Endothelial cell of umbilical vein (primary cell): ENCODE measurements around the gene PLEKHG3. TPM values are rescaled to one million over a fixed set of nuclear protein-coding genes. Genes with fewer than 3 reads are reported as not detected.

Experiments
- BruUV-seq: library from RNA; stranded (reverse); fragments of 400-500 nt; replicated peaks from 2 replicates; lab custom pipeline; 2021; lab: Mats Ljungman, UMichigan
- CTCF ChIA-PET: fragments of 300-600, 350-600 bp; sonication (Branson Sonifier 250); formaldehyde crosslinking; loops from one replicate; lab custom pipeline; 2021; ENCODE audit warnings: antibody characterized with exemption, inconsistent platforms; lab: Charles Lee
- POLR2A ChIA-PET: fragments of 300-600, 350-600 bp; sonication (Branson Sonifier 250); formaldehyde crosslinking; loops from one replicate; lab custom pipeline; 2021; ENCODE audit warnings: antibody characterized with exemption, inconsistent platforms; lab: Charles Lee
- DNase-seq: peaks from one replicate; pipeline ENCODE4 v3.0.0-alpha.2; 2011; ENCODE audit warnings: low read depth, low spot score
- FAIRE-seq: peaks from 2 replicates; lab custom pipeline; 2011; peaks lifted over from hg19 to GRCh38; lab: Jason Lieb, UNC
- H2AFZ ChIP-seq: 2 replicates; pipeline ENCODE4 v1.6.0; 2012; ENCODE audit warnings: low read depth, low read length, control low read depth, inconsistent platforms
- H3K27ac ChIP-seq: 2 replicates; pipeline ENCODE4 v1.5.1; 2011; ENCODE audit warnings: low read depth, mild to moderate bottlenecking, control low read depth, low read length, moderate library complexity; ENCODE audit not compliant: insufficient read depth
- H3K27me3 ChIP-seq, 2 experiments: 2 replicates each; pipeline versions ENCODE4 v1.6.0 to v1.6.1; 2011; ENCODE audit warnings: low read length in 2 of 2, mixed read lengths in 1 of 2; ENCODE audit not compliant: control insufficient read depth in 2 of 2, insufficient read depth in 2 of 2
- H3K36me3 ChIP-seq, 2 experiments: 2 replicates in 1 of 2; 3 replicates in 1 of 2; pipeline ENCODE4 v1.5.1; 2011; ENCODE audit warnings: low read length in 2 of 2, mild to moderate bottlenecking in 1 of 2, moderate library complexity in 1 of 2; ENCODE audit not compliant: control insufficient read depth in 2 of 2, insufficient read depth in 2 of 2; ENCODE audit errors: extremely low read depth in 1 of 2
- H3K4me1 ChIP-seq: 3 replicates; pipeline ENCODE4 v1.5.1; 2011; ENCODE audit warnings: mild to moderate bottlenecking, low read length; ENCODE audit not compliant: control insufficient read depth, insufficient read depth; ENCODE audit errors: extremely low read depth
- H3K4me2 ChIP-seq: 2 replicates; pipeline ENCODE4 v1.6.1; 2011; ENCODE audit warnings: low read length, control low read depth, mixed read lengths; ENCODE audit not compliant: insufficient read depth
- H3K4me3 ChIP-seq, 3 experiments: fragments of 200-600 bp in 1 of 3; sonication (generic), shearing (Covaris generic) in 1 of 3; replicated peaks in 1 of 3; 2 replicates each; pipeline ENCODE4 v1.5.1; 2011 to 2016; ENCODE audit warnings: control low read depth in 3 of 3, low read length in 3 of 3, mild to moderate bottlenecking in 2 of 3, inconsistent platforms in 1 of 3, low read depth in 1 of 3, moderate library complexity in 1 of 3; ENCODE audit not compliant: insufficient read depth in 1 of 3
- H3K79me2 ChIP-seq: 2 replicates; pipeline ENCODE4 v1.6.0; 2012; ENCODE audit warnings: low read length, inconsistent platforms; ENCODE audit not compliant: control insufficient read depth, insufficient read depth
- H3K9ac ChIP-seq: replicated peaks from 2 replicates; pipeline ENCODE3; 2011; ENCODE audit warnings: low read length, control low read depth; ENCODE audit not compliant: insufficient read depth; ENCODE audit errors: extremely low read depth
- H3K9me1 ChIP-seq: replicated peaks from 3 replicates; pipeline ENCODE4 v1.6.0; 2011; ENCODE audit warnings: mild to moderate bottlenecking, low read length; ENCODE audit not compliant: control insufficient read depth, insufficient read depth; ENCODE audit errors: extremely low read depth
- H3K9me3 ChIP-seq: replicated peaks from 2 replicates; pipeline ENCODE4 v1.5.1; 2012; ENCODE audit warnings: low read length, inconsistent platforms; ENCODE audit not compliant: control insufficient read depth, insufficient read depth
- H4K20me1 ChIP-seq: replicated peaks from 2 replicates; pipeline ENCODE3; 2011; ENCODE audit warnings: mild to moderate bottlenecking, low read length; ENCODE audit not compliant: control insufficient read depth, insufficient read depth; ENCODE audit errors: extremely low read depth
- CTCF ChIP-seq, 2 donors: IDR thresholded peaks; 1 replicate in 1 of 2; 2 replicates in 1 of 2; pipeline ENCODE4 v1.5.1; 2011; ENCODE audit warnings: low read length in 2 of 2, mild to moderate bottlenecking in 2 of 2, moderate library complexity in 2 of 2, control low read depth in 1 of 2, inconsistent platforms in 1 of 2, low read depth in 1 of 2; ENCODE audit not compliant: insufficient read depth in 1 of 2; ENCODE audit errors: extremely low read depth in 1 of 2
- EZH2 ChIP-seq: IDR thresholded peaks from 2 replicates; pipeline ENCODE4 v1.6.1; 2012; ENCODE audit warnings: borderline replicate concordance, low read depth, mild to moderate bottlenecking, moderate library complexity, low read length, inconsistent platforms; ENCODE audit not compliant: severe bottlenecking
- FOS ChIP-seq: IDR thresholded peaks from 2 replicates; pipeline ENCODE4 v1.6.1; 2011; ENCODE audit warnings: mild to moderate bottlenecking, low read length, moderate library complexity, borderline replicate concordance; ENCODE audit not compliant: insufficient read depth
- GATA2 ChIP-seq: IDR thresholded peaks from 2 replicates; pipeline ENCODE4 v1.7.0; 2011; ENCODE audit warnings: low read depth, mild to moderate bottlenecking, moderate library complexity, mixed read lengths, low read length; ENCODE audit not compliant: insufficient read length, insufficient read depth
- JUN ChIP-seq: IDR thresholded peaks from 2 replicates; pipeline ENCODE4 v1.6.1; 2011; ENCODE audit warnings: borderline replicate concordance, low read depth; ENCODE audit not compliant: insufficient read length, insufficient read depth
- MAX ChIP-seq: IDR thresholded peaks from 2 replicates; pipeline ENCODE4 v1.6.1; 2011; ENCODE audit not compliant: insufficient read depth, insufficient read length
- MYC ChIP-seq: IDR thresholded peaks from one replicate; pipeline ENCODE4 v1.6.1; 2011; ENCODE audit warnings: mild to moderate bottlenecking, low read depth, low read length
- POLR2A ChIP-seq: IDR thresholded peaks from 2 replicates; pipeline ENCODE4 v1.6.1; 2012; ENCODE audit warnings: low read depth, mild to moderate bottlenecking, control low read depth, low read length
- POLR2AphosphoS5 ChIP-seq: IDR thresholded peaks from 2 replicates; pipeline ENCODE4 v1.6.1; 2012; ENCODE audit warnings: low read depth, mild to moderate bottlenecking, control low read depth, low read length, moderate library complexity; ENCODE audit not compliant: insufficient read depth
- dilution Hi-C: fragments of 300-500 bp; cut with MboI; formaldehyde crosslinking; loops from one replicate; pipeline ENCODE4 v1.15.0; 2019; ENCODE audit warnings: low sequenced_read_pairs; ENCODE audit not compliant: extremely low pct_ligation_motif_present
- intact Hi-C: fragments of 100-400 bp; cut with micrococcal nuclease; formaldehyde crosslinking; loops from one replicate; pipeline ENCODE4 v1.10.0; 2022
- polyA plus RNA-seq, 4 experiments: library from polyadenylated mRNA; depleted of rRNA in 3 of 4; stranded (reverse) in 3 of 4; unstranded in 1 of 4; fragments of >200 nt; gene quantifications; 2 replicates each; pipeline versions ENCODE4 v1.2.1 to v1.2.3, GENCODE V29; 2011 to 2012; ENCODE audit warnings: missing spikeins in 1 of 4
- total RNA-seq: library from RNA; stranded (reverse); gene quantifications from 2 replicates; pipeline ENCODE4 v1.2.3, GENCODE V29; 2021

The PLEKHG3 gene
- total and polyA plus RNA-seq, 2 donors (not counting 3 experiments of a cell fraction or from before 2014, with no cell fraction given), result 6.6 to 8.0 TPM

DNA sequence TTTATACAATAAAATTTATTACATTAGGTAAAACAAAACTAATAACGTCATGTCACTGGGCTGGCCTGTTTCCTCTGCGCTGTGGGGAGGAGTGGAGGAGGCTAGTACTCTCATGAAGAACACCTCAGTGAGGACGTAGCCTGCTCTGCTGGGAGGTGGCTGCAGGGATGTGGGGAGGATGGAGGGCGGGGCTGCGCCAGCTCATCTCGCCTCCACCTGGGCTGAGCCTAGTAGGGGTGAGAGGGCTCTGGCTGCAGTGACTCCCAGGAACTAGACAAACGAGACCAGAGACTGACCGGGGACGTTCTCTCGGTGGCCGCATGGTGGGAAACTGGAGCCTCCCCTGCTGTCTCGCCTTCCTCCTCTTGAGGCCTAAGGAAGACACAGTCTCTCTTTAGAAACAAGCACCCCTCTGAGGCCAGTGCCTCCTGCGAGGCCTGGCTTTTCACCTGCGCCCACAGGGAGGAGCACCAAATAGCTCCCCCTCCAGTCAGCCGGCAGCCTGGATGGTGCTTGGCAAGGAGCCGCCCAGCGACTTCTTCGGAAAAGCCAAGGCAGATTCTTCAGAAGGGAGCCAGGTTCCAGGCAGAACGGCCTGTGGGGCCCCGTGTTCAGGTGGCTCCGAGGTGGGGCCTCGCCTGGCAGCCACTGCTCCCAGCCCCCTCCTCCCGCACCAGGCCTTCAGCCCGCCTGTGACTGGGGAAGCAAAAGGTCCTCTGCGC, 62.4 kb downstream of the PLEKHG3 start:
- dilution Hi-C loops (no loop called here), intact Hi-C loops (no loop called here)
- no peaks in the 10 kb centered on the region for H3K79me2 ChIP-seq
- DNase-seq (no peak), FAIRE-seq (no peak)
- H3K4me3 ChIP-seq, result no peak overlapping the region
- no peaks in the 10 kb centered on the region for H3K9me1 ChIP-seq
- H2AFZ ChIP-seq, result no peak overlapping the region
- TF ChIP-seq MYC, result no peak
- TF ChIP-seq GATA2, result no peak
- TF ChIP-seq EZH2, result no peak
- no peak for TF ChIP-seq POLR2AphosphoS5
- no peak for TF ChIP-seq POLR2A
- no peak for TF ChIP-seq MAX
- TF ChIP-seq JUN, result no peak
- no peak for TF ChIP-seq CTCF (IDR thresholded peaks at IDR 0.05; ENCODE audit: extremely low read depth in 1 of 2, insufficient read depth in 1 of 2, low read depth in 1 of 2, low read length in 2 of 2)
- TF ChIP-seq FOS, result no peak
- no TSS peak for BruUV-seq
- no peak overlapping the region for H3K9ac ChIP-seq
- CTCF ChIA-PET, result interaction anchor here (2.4 to 3.4 kb wide), 3 partner anchors 13 to 96 kb away, joined by 5 to 56 read pairs (median 9); no protein-coding TSS in a partner anchor
- no peaks in the 10 kb centered on the region for H3K9me3 ChIP-seq
- peaks cover 20% of the 10 kb centered on the region for H3K4me1 ChIP-seq
- H3K36me3 ChIP-seq, result no peaks in the 10 kb centered on the region
- POLR2A ChIA-PET, result no interaction called here
- no peak overlapping the region for H3K4me2 ChIP-seq
- no peak overlapping the region for H3K27ac ChIP-seq
- H4K20me1 ChIP-seq, result no peaks in the 10 kb centered on the region
- H3K27me3 ChIP-seq, result no peaks in the 10 kb centered on the region
